ENCODE data around the gene KDM4F.
A peak's percentile ranks its signal among the peaks of the same experiment; 100 is the strongest.
"Not testable (repeated sequence)": the region's sequence is repeated elsewhere in the genome, so short reads cannot be mapped to it uniquely, and the experiment has no call there.

KDM4F gene

GRCh38 chr11:95049122-95049521, at the start of gene KDM4F:
KDM4F (plus strand) TSS chr11:95049422.
- not testable (repeated sequence) for DNase-seq

- no peak for DNase-seq
These were observed 45.5 kb upstream of the KDM4F start for GRCh38 chr11:95003716-95004115.

GRCh38 chr11:95005642-95006041, 43.6 kb upstream of the KDM4F start:
- DNase-seq, result no peak

- DNase-seq, result no peak
These were observed 37.8 kb upstream of the KDM4F start for GRCh38 chr11:95011376-95011775.

- no peak for DNase-seq
These were observed 34.9 kb upstream of the KDM4F start for GRCh38 chr11:95014184-95014821.

GRCh38 chr11:95016139-95016538, 33.1 kb upstream of the KDM4F start:
- DNase-seq, result no peak

- not testable (repeated sequence) for DNase-seq
These were observed 27.8 kb upstream of the KDM4F start for GRCh38 chr11:95021468-95021867.

- DNase-seq, result no peak
These were observed 24.3 kb upstream of the KDM4F start, which contains the start of gene KDM4E for GRCh38 chr11:95024958-95025357. KDM4E (plus strand) TSS chr11:95025258; CDS start chr11:95025558, 300 bp downstream.

- DNase-seq, result not testable (repeated sequence)
These were observed 23.6 kb upstream of the KDM4F start for GRCh38 chr11:95025594-95025993.

- DNase-seq, result no peak
These were observed 20.9 kb upstream of the KDM4F start for GRCh38 chr11:95028357-95028756.

- no peak for DNase-seq
These were observed 16.2 kb upstream of the KDM4F start for GRCh38 chr11:95033051-95033450.

- peak in 1 of 3 experiments; percentile 6 for DNase-seq
These were observed 13.9 kb upstream of the KDM4F start for GRCh38 chr11:95035316-95035715.

- DNase-seq, result not testable (repeated sequence)
These were observed 11.7 kb upstream of the KDM4F start for GRCh38 chr11:95037356-95038035.

GRCh38 chr11:95042239-95042638, 7.0 kb upstream of the KDM4F start:
- no peak for DNase-seq

- DNase-seq, result no peak
These were observed 6.3 kb upstream of the KDM4F start for GRCh38 chr11:95042906-95043305.

GRCh38 chr11:95044010-95044409, 5.2 kb upstream of the KDM4F start:
- no peak for DNase-seq

GRCh38 chr11:95045812-95046211, 3.4 kb upstream of the KDM4F start:
- no peak for DNase-seq

GRCh38 chr11:95050595-95051202, 1.5 kb downstream of the KDM4F start:
- no peak for DNase-seq

GRCh38 chr11:95054356-95054755, 5.1 kb downstream of the KDM4F start:
- no peak for DNase-seq

GRCh38 chr11:95055283-95055897, 6.2 kb downstream of the KDM4F start:
- DNase-seq, result no peak

- DNase-seq, result no peak
These were observed 8.7 kb downstream of the KDM4F start for GRCh38 chr11:95057959-95058358.

GRCh38 chr11:95058621-95059020, 9.4 kb downstream of the KDM4F start:
- DNase-seq, result no peak

GRCh38 chr11:95059046-95059445, 9.8 kb downstream of the KDM4F start:
- no peak for DNase-seq

GRCh38 chr11:95065336-95065735, 16.1 kb downstream of the KDM4F start:
- DNase-seq, result peak; percentile 30 to 71 (median 49)

Measured in NCI-H1417 (cell line).